C4-2B (cell line): ENCODE measurements around the gene LIAS.

Experiments
- ZFX ChIP-seq: fragments of 450-650 bp; IDR thresholded peaks from 2 replicates; pipeline ENCODE4 v1.6.1; 2017
- TF ChIP-seq, protein P1 (sequence below): fragments of 450-650 bp; conservative IDR thresholded peaks from 2 replicates; pipeline ENCODE4 v1.5.1; 2017; ENCODE audit warnings: mild to moderate bottlenecking

DNA sequence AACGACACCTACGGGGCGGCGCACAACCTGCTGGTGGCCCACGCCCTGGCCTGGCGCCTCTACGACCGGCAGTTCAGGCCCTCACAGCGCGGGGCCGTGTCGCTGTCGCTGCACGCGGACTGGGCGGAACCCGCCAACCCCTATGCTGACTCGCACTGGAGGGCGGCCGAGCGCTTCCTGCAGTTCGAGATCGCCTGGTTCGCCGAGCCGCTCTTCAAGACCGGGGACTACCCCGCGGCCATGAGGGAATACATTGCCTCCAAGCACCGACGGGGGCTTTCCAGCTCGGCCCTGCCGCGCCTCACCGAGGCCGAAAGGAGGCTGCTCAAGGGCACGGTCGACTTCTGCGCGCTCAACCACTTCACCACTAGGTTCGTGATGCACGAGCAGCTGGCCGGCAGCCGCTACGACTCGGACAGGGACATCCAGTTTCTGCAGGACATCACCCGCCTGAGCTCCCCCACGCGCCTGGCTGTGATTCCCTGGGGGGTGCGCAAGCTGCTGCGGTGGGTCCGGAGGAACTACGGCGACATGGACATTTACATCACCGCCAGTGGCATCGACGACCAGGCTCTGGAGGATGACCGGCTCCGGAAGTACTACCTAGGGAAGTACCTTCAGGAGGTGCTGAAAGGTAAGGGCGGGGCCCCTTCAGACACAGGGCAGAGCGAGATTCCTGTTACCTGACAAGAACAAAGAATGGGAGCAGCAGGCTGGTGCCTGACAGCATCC lies 11.8 kb upstream of the LIAS start:
- TF ChIP-seq, protein P1, sequence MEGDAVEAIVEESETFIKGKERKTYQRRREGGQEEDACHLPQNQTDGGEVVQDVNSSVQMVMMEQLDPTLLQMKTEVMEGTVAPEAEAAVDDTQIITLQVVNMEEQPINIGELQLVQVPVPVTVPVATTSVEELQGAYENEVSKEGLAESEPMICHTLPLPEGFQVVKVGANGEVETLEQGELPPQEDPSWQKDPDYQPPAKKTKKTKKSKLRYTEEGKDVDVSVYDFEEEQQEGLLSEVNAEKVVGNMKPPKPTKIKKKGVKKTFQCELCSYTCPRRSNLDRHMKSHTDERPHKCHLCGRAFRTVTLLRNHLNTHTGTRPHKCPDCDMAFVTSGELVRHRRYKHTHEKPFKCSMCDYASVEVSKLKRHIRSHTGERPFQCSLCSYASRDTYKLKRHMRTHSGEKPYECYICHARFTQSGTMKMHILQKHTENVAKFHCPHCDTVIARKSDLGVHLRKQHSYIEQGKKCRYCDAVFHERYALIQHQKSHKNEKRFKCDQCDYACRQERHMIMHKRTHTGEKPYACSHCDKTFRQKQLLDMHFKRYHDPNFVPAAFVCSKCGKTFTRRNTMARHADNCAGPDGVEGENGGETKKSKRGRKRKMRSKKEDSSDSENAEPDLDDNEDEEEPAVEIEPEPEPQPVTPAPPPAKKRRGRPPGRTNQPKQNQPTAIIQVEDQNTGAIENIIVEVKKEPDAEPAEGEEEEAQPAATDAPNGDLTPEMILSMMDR: peak; percentile 47
- TF ChIP-seq ZFX: no peak; the same call in 1 of the 2 replicates
